ENCODE data around the gene SLC25A21. TPM values are rescaled to one million over a fixed set of nuclear protein-coding genes. Genes with fewer than 3 reads are reported as not detected.

The SLC25A21 gene
- total and polyA plus RNA-seq, 10 of the 15 experiments (the other 5 are each of a cell fraction or from before 2014, with no cell fraction given): 0.06 to 0.72 (median 0.17) TPM; not detected in 3

- no peak for TF ChIP-seq CHD4 (IDR thresholded peaks at IDR 0.05)
- no peak for TF ChIP-seq IRF3 (IDR thresholded peaks at IDR 0.05)
- TF ChIP-seq ZNF217 (IDR thresholded peaks at IDR 0.05): no peak
- no peak for TF ChIP-seq TAF1 (IDR thresholded peaks at IDR 0.05; ENCODE audit: borderline replicate concordance, low read depth, low read length)
- TF ChIP-seq DPF2 (IDR thresholded peaks at IDR 0.05): no peak
- TF ChIP-seq, protein P1, sequence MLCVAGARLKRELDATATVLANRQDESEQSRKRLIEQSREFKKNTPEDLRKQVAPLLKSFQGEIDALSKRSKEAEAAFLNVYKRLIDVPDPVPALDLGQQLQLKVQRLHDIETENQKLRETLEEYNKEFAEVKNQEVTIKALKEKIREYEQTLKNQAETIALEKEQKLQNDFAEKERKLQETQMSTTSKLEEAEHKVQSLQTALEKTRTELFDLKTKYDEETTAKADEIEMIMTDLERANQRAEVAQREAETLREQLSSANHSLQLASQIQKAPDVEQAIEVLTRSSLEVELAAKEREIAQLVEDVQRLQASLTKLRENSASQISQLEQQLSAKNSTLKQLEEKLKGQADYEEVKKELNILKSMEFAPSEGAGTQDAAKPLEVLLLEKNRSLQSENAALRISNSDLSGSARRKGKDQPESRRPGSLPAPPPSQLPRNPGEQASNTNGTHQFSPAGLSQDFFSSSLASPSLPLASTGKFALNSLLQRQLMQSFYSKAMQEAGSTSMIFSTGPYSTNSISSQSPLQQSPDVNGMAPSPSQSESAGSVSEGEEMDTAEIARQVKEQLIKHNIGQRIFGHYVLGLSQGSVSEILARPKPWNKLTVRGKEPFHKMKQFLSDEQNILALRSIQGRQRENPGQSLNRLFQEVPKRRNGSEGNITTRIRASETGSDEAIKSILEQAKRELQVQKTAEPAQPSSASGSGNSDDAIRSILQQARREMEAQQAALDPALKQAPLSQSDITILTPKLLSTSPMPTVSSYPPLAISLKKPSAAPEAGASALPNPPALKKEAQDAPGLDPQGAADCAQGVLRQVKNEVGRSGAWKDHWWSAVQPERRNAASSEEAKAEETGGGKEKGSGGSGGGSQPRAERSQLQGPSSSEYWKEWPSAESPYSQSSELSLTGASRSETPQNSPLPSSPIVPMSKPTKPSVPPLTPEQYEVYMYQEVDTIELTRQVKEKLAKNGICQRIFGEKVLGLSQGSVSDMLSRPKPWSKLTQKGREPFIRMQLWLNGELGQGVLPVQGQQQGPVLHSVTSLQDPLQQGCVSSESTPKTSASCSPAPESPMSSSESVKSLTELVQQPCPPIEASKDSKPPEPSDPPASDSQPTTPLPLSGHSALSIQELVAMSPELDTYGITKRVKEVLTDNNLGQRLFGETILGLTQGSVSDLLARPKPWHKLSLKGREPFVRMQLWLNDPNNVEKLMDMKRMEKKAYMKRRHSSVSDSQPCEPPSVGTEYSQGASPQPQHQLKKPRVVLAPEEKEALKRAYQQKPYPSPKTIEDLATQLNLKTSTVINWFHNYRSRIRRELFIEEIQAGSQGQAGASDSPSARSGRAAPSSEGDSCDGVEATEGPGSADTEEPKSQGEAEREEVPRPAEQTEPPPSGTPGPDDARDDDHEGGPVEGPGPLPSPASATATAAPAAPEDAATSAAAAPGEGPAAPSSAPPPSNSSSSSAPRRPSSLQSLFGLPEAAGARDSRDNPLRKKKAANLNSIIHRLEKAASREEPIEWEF (IDR thresholded peaks at IDR 0.05; ENCODE audit: insufficient replicate concordance, low read depth, low read length): no peak
- no peak for TF ChIP-seq RFX5 (IDR thresholded peaks at IDR 0.05; ENCODE audit: low read depth, low read length)
Observed at GRCh38 chr14:36949371-36949770, 223.0 kb downstream of the SLC25A21 start (continued).

Measured in GM12878 (cell line).